ENCODE data around the gene CMA1. TPM values are rescaled to one million over a fixed set of nuclear protein-coding genes. Genes with fewer than 3 reads are reported as not detected.

Gene CMA1
- total RNA-seq, 1 experiment from 2014 or later, result not detected

DNA sequence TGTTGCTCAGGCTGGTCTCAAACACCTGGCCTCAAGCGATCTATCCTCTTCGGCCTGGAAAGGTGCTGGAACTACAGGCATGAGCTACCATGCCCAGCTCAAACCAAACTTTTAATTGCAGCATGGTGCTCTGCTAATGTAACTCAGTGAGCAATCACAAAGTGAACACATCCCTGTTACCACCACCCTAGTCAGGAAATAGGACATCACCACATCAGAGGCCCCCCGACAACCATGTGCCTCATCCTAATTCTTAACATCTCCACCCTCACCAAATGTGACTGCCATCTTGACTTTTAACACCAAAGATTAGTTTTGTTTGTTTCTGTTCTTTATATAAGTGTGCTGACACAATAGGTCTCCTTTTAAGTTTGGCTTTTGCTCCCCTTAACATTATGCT lies 42.7 kb downstream of the CMA1 start:
- Histone ChIP-seq H3K9me3 (ENCODE audit: control insufficient read depth, insufficient read depth, low read depth, low read length) (no peaks in the 10 kb centered on the region), H3K27me3 (ENCODE audit: control insufficient read depth, insufficient read depth, low read length) (no peaks in the 10 kb centered on the region), H3K4me3 (ENCODE audit: low read depth in 2 of 2, low read length in 2 of 2) (no peak overlapping the region), H3K36me3 (ENCODE audit: control insufficient read depth, insufficient read depth, low read length) (no peaks in the 10 kb centered on the region), H3K4me1 (ENCODE audit: control insufficient read depth, insufficient read depth, low read length) (no peaks in the 10 kb centered on the region), H3K27ac (ENCODE audit: low read length) (no peak overlapping the region)
- CTCF ChIA-PET, result no interaction called here
- ATAC-seq, result no peak
- intact Hi-C loops (cut with micrococcal nuclease; ENCODE audit: unreplicated experiment), result no loop called here
- in situ Hi-C loops (cut with HindIII; ENCODE audit: low pct_unique_long_range_greater_than_20kb, low sequenced_read_pairs), result no loop called here
- POLR2A ChIA-PET, result no interaction called here
- BruUV-seq (replicated peaks), result no TSS peak
- TF ChIP-seq TCF7L2 (IDR thresholded peaks at IDR 0.05; ENCODE audit: low read depth, low read length), result no peak
- TF ChIP-seq SIN3A (IDR thresholded peaks at IDR 0.05; ENCODE audit: borderline replicate concordance, insufficient read depth, low read depth, low read length), result no peak
- TF ChIP-seq, protein P1, sequence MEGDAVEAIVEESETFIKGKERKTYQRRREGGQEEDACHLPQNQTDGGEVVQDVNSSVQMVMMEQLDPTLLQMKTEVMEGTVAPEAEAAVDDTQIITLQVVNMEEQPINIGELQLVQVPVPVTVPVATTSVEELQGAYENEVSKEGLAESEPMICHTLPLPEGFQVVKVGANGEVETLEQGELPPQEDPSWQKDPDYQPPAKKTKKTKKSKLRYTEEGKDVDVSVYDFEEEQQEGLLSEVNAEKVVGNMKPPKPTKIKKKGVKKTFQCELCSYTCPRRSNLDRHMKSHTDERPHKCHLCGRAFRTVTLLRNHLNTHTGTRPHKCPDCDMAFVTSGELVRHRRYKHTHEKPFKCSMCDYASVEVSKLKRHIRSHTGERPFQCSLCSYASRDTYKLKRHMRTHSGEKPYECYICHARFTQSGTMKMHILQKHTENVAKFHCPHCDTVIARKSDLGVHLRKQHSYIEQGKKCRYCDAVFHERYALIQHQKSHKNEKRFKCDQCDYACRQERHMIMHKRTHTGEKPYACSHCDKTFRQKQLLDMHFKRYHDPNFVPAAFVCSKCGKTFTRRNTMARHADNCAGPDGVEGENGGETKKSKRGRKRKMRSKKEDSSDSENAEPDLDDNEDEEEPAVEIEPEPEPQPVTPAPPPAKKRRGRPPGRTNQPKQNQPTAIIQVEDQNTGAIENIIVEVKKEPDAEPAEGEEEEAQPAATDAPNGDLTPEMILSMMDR (IDR thresholded peaks at IDR 0.05), result no peak
- TF ChIP-seq POLR2AphosphoS5 (IDR thresholded peaks at IDR 0.05; ENCODE audit: low read depth, low read length), result no peak
- TF ChIP-seq, protein P2, sequence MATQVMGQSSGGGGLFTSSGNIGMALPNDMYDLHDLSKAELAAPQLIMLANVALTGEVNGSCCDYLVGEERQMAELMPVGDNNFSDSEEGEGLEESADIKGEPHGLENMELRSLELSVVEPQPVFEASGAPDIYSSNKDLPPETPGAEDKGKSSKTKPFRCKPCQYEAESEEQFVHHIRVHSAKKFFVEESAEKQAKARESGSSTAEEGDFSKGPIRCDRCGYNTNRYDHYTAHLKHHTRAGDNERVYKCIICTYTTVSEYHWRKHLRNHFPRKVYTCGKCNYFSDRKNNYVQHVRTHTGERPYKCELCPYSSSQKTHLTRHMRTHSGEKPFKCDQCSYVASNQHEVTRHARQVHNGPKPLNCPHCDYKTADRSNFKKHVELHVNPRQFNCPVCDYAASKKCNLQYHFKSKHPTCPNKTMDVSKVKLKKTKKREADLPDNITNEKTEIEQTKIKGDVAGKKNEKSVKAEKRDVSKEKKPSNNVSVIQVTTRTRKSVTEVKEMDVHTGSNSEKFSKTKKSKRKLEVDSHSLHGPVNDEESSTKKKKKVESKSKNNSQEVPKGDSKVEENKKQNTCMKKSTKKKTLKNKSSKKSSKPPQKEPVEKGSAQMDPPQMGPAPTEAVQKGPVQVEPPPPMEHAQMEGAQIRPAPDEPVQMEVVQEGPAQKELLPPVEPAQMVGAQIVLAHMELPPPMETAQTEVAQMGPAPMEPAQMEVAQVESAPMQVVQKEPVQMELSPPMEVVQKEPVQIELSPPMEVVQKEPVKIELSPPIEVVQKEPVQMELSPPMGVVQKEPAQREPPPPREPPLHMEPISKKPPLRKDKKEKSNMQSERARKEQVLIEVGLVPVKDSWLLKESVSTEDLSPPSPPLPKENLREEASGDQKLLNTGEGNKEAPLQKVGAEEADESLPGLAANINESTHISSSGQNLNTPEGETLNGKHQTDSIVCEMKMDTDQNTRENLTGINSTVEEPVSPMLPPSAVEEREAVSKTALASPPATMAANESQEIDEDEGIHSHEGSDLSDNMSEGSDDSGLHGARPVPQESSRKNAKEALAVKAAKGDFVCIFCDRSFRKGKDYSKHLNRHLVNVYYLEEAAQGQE (IDR thresholded peaks at IDR 0.05; ENCODE audit: insufficient read depth in 1 of 2, low read depth in 2 of 2, low read length in 1 of 2), result no peak
- no peak for DNase-seq (ENCODE audit: low read depth, low spot score)

GRCh38 chr14:24463884-24464785 lies 43.9 kb downstream of the CMA1 start:
- TF ChIP-seq, protein P1 (IDR thresholded peaks at IDR 0.05), result no peak
- no peak for TF ChIP-seq SIN3A (IDR thresholded peaks at IDR 0.05; ENCODE audit: borderline replicate concordance, insufficient read depth, low read depth, low read length)
- no peak for TF ChIP-seq TCF7L2 (IDR thresholded peaks at IDR 0.05; ENCODE audit: low read depth, low read length)
- TF ChIP-seq, protein P2 (IDR thresholded peaks at IDR 0.05; ENCODE audit: insufficient read depth in 1 of 2, low read depth in 2 of 2, low read length in 1 of 2), result no peak
- TF ChIP-seq POLR2AphosphoS5 (IDR thresholded peaks at IDR 0.05; ENCODE audit: low read depth, low read length), result no peak
- Histone ChIP-seq H3K9me3 (ENCODE audit: control insufficient read depth, insufficient read depth, low read depth, low read length) (no peaks in the 10 kb centered on the region), H3K4me1 (ENCODE audit: control insufficient read depth, insufficient read depth, low read length) (no peaks in the 10 kb centered on the region), H3K27me3 (ENCODE audit: control insufficient read depth, insufficient read depth, low read length) (no peaks in the 10 kb centered on the region), H3K36me3 (ENCODE audit: control insufficient read depth, insufficient read depth, low read length) (no peaks in the 10 kb centered on the region), H3K27ac (ENCODE audit: low read length) (no peak overlapping the region), H3K4me3 (ENCODE audit: low read depth in 2 of 2, low read length in 2 of 2) (no peak overlapping the region)
- in situ Hi-C loops (cut with HindIII; ENCODE audit: low pct_unique_long_range_greater_than_20kb, low sequenced_read_pairs), result no loop called here
- DNase-seq (ENCODE audit: low read depth, low spot score) (no peak), ATAC-seq (no peak)
- intact Hi-C loops (cut with micrococcal nuclease; ENCODE audit: unreplicated experiment), result no loop called here
- ChIA-PET POLR2A (no interaction called here), CTCF (no interaction called here)
- BruUV-seq (replicated peaks), result no TSS peak
